Vagina (tissue), 2 donors: ENCODE measurements around the gene SCRN1.

Experiments used
- POLR2A ChIP-seq, 2 donors: fragments of 450-650 bp; IDR thresholded peaks; one replicate each; pipeline ENCODE4 v1.6.1; 2017; ENCODE audit warnings: antibody characterized with exemption in 2 of 2, mild to moderate bottlenecking in 2 of 2, moderate library complexity in 2 of 2
- POLR2AphosphoS5 ChIP-seq, 2 donors: sonication (generic); formaldehyde crosslinking; IDR thresholded peaks; one replicate each; pipeline ENCODE4 v1.9.0; 2017; ENCODE audit warnings: antibody characterized with exemption in 2 of 2, mild to moderate bottlenecking in 2 of 2, low read depth in 1 of 2; ENCODE audit not compliant: insufficient read depth in 1 of 2
- TF ChIP-seq, protein P1 (sequence below), 3 experiments: fragments of 450-650 bp in 2 of 3; fragments of 200-600 bp in 1 of 3; sonication (generic) in 1 of 3; IDR thresholded peaks; one replicate each; pipeline ENCODE4 v1.5.1; 2017 to 2019; ENCODE audit warnings: antibody characterized with exemption in 3 of 3, mild to moderate bottlenecking in 2 of 3, moderate library complexity in 2 of 3

DNA sequence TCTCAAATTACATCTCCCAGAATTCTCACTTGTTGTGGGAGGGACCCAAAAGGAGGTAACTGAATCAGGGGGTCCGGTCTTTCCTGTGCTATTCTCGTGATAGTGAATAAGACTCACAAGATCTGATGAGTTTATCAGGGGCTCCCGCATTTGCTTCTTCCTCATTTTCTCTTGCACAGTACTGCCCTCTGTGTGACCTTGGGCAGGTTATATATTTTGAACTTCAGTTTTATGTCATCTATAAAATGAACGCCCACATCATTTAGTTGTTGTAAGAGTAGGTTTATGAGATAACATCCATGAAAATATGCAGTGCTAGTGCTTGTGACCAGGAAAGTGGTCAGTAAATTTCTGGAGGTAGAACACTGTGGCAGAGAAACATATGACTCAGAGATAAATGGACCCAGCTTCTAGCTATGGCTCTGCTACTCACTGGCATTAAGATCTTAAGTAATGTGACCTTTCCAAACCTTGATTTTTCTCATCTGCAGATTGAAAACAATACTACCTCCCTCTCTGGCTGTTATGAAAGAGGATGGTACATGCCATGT lies 44.3 kb downstream of the SCRN1 start:
- TF ChIP-seq POLR2A (IDR thresholded peaks at IDR 0.05) (no peak), POLR2AphosphoS5 (IDR thresholded peaks at IDR 0.05; ENCODE audit: insufficient read depth in 1 of 2, low read depth in 1 of 2) (no peak)
- TF ChIP-seq, protein P1, sequence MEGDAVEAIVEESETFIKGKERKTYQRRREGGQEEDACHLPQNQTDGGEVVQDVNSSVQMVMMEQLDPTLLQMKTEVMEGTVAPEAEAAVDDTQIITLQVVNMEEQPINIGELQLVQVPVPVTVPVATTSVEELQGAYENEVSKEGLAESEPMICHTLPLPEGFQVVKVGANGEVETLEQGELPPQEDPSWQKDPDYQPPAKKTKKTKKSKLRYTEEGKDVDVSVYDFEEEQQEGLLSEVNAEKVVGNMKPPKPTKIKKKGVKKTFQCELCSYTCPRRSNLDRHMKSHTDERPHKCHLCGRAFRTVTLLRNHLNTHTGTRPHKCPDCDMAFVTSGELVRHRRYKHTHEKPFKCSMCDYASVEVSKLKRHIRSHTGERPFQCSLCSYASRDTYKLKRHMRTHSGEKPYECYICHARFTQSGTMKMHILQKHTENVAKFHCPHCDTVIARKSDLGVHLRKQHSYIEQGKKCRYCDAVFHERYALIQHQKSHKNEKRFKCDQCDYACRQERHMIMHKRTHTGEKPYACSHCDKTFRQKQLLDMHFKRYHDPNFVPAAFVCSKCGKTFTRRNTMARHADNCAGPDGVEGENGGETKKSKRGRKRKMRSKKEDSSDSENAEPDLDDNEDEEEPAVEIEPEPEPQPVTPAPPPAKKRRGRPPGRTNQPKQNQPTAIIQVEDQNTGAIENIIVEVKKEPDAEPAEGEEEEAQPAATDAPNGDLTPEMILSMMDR (IDR thresholded peaks at IDR 0.05) = no peak
